Dermis blood vessel endothelial cell (primary cell): ENCODE results near the gene MGAT5B. TPM values are rescaled to one million over a fixed set of nuclear protein-coding genes. Genes with fewer than 3 reads are reported as not detected.
"Not testable (repeated sequence)": the region's sequence is repeated elsewhere in the genome, so short reads cannot be mapped to it uniquely, and the experiment has no call there.

Experiments used
- DNase-seq: peaks from one replicate; pipeline ENCODE4 v3.0.0; 2010
- total RNA-seq: library from RNA; depleted of rRNA; stranded (reverse); fragments of >200 nt; gene quantifications from 2 replicates; pipeline ENCODE4 v1.2.3, GENCODE V29; 2014

Gene MGAT5B
- total RNA-seq, 1 donor from 2014 or later: 0.34 TPM

- DNase-seq: not testable (repeated sequence)
Measured at GRCh38 chr17:76849160-76849559, 19.0 kb upstream of the MGAT5B start.

- no peak for DNase-seq
Measured at GRCh38 chr17:76852843-76853242, 15.4 kb upstream of the MGAT5B start.

GRCh38 chr17:76855105-76855504 lies 13.1 kb upstream of the MGAT5B start:
- DNase-seq: no peak

- no peak for DNase-seq
Measured at GRCh38 chr17:76862079-76862478, 6.1 kb upstream of the MGAT5B start.

- DNase-seq: no peak
Measured at GRCh38 chr17:76862494-76862893, 5.7 kb upstream of the MGAT5B start.

- no peak for DNase-seq
Measured at GRCh38 chr17:76864024-76864423, 4.2 kb upstream of the MGAT5B start.

GRCh38 chr17:76865174-76865573 lies 3.0 kb upstream of the MGAT5B start:
- DNase-seq: no peak

GRCh38 chr17:76866203-76866602 lies 2.0 kb upstream of the MGAT5B start:
- DNase-seq: no peak

- DNase-seq: peak; percentile 39
Measured at GRCh38 chr17:76866774-76867577, 1.2 kb upstream of the MGAT5B start.

- DNase-seq: peak; percentile 19
Measured at GRCh38 chr17:76867578-76868175, 527 bp upstream of the MGAT5B start.

GRCh38 chr17:76868669-76869495 lies 678 bp downstream of the MGAT5B start:
- no peak for DNase-seq

GRCh38 chr17:76869496-76870376 lies 1.5 kb downstream of the MGAT5B start:
- no peak for DNase-seq

- DNase-seq: peak; percentile 23
Measured at GRCh38 chr17:76870377-76870714, 2.1 kb downstream of the MGAT5B start.

GRCh38 chr17:76871668-76872067 lies 3.5 kb downstream of the MGAT5B start:
- DNase-seq: no peak

GRCh38 chr17:76872221-76872873 lies 4.1 kb downstream of the MGAT5B start:
- DNase-seq: peak; percentile 66

- no peak for DNase-seq
Measured at GRCh38 chr17:76872874-76873221, 4.6 kb downstream of the MGAT5B start.

GRCh38 chr17:76873856-76874255 lies 5.7 kb downstream of the MGAT5B start:
- no peak for DNase-seq

- no peak for DNase-seq
Measured at GRCh38 chr17:76877437-76877836, 9.2 kb downstream of the MGAT5B start.

- no peak for DNase-seq
Measured at GRCh38 chr17:76878568-76878967, 10.4 kb downstream of the MGAT5B start.

GRCh38 chr17:76879254-76879653 lies 11.1 kb downstream of the MGAT5B start:
- no peak for DNase-seq

- no peak for DNase-seq
Measured at GRCh38 chr17:76879691-76880090, 11.5 kb downstream of the MGAT5B start.

- no peak for DNase-seq
Measured at GRCh38 chr17:76880268-76880667, 12.1 kb downstream of the MGAT5B start.
